MCF 10A (cell line): ENCODE data around the gene RNF5. TPM values are rescaled to one million over a fixed set of nuclear protein-coding genes. Genes with fewer than 3 reads are reported as not detected.

Source experiments
- BruUV-seq: library from RNA; stranded (reverse); fragments of 400-500 nt; replicated peaks from 2 replicates; lab custom pipeline; 2021; lab: Mats Ljungman, UMichigan
- CTCF ChIA-PET: fragments of 300-600 bp; sonication (Branson Sonifier 250); formaldehyde crosslinking; extraction: SDS; loops from one replicate; lab custom pipeline; 2021; ENCODE audit warnings: antibody characterized with exemption, inconsistent platforms; lab: Yijun Ruan, JAX
- POLR2A ChIA-PET: fragments of 300-600, 350-650 bp; sonication (Branson Sonifier 250); formaldehyde crosslinking; extraction: SDS; loops from one replicate; lab custom pipeline; 2020; ENCODE audit warnings: antibody characterized with exemption, inconsistent platforms; lab: Yijun Ruan, JAX
- DNase-seq: peaks from one replicate; pipeline ENCODE4 v3.0.0-alpha.2; 2018; ENCODE audit not compliant: unreplicated experiment
- H3K27ac Mint-ChIP-seq: one replicate; pipeline ENCODE4 v1.8.0; 2022; ENCODE audit warnings: mild to moderate bottlenecking, low read depth, mixed read lengths; ENCODE audit not compliant: unreplicated experiment
- H3K27me3 Mint-ChIP-seq: one replicate; pipeline ENCODE4 v1.8.0; 2022; ENCODE audit warnings: mixed read lengths; ENCODE audit not compliant: insufficient read depth, unreplicated experiment
- H3K36me3 Mint-ChIP-seq: one replicate; pipeline ENCODE4 v1.8.0; 2022; ENCODE audit warnings: mild to moderate bottlenecking, moderate library complexity, mixed read lengths; ENCODE audit not compliant: insufficient read depth, unreplicated experiment
- H3K4me1 Mint-ChIP-seq: one replicate; pipeline ENCODE4 v1.8.0; 2022; ENCODE audit warnings: mixed read lengths; ENCODE audit not compliant: insufficient read depth, unreplicated experiment
- H3K4me3 Mint-ChIP-seq: one replicate; pipeline ENCODE4 v1.8.0; 2022; ENCODE audit warnings: mild to moderate bottlenecking, moderate library complexity, mixed read lengths; ENCODE audit not compliant: unreplicated experiment
- H3K9me3 Mint-ChIP-seq: one replicate; pipeline ENCODE4 v1.8.0; 2022; ENCODE audit warnings: mixed read lengths; ENCODE audit not compliant: unreplicated experiment
- intact Hi-C: fragments of 100-400 bp; cut with micrococcal nuclease; formaldehyde crosslinking; loops from 2 replicates; pipeline ENCODE4 v1.14.1; 2022
- total RNA-seq: library from RNA; stranded (reverse); gene quantifications from 2 replicates; pipeline ENCODE4 v1.2.3, GENCODE V29; 2022
- TF ChIP-seq, protein P1 (sequence below): fragments of 200-600 bp; IDR thresholded peaks from one replicate; pipeline ENCODE4 v1.8.0; 2022; ENCODE audit warnings: antibody characterized with exemption, mild to moderate bottlenecking; ENCODE audit not compliant: unreplicated experiment

The RNF5 gene
- total RNA-seq, 1 experiment from 2014 or later = 28.1 TPM

DNA sequence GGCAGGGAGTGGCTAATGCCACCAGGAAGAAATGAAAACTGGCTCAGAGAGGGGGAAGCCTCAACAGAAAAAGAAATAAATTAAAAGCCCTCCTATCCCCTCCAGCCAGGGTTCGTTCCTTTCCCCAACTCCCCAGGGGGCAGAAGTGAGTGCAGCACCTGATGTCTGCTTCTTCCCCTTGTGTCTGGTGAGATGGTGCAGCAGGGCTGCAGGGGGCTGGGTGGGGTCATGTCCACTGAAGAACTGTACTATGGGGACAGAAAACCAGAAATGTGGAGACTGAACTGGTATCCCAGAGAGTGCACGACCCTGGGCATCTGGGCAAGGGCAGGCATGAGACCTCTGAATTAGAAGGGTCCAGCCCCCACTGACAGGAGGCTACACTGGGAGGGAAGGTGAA is 9.9 kb upstream of the RNF5 start:
- CTCF ChIA-PET = no interaction called here
- H3K27me3 Mint-ChIP-seq = no peaks in the 10 kb centered on the region
- no peak overlapping the region for H3K4me3 Mint-ChIP-seq
- H3K4me1 Mint-ChIP-seq = peaks cover 7% of the 10 kb centered on the region
- TF ChIP-seq, protein P1, sequence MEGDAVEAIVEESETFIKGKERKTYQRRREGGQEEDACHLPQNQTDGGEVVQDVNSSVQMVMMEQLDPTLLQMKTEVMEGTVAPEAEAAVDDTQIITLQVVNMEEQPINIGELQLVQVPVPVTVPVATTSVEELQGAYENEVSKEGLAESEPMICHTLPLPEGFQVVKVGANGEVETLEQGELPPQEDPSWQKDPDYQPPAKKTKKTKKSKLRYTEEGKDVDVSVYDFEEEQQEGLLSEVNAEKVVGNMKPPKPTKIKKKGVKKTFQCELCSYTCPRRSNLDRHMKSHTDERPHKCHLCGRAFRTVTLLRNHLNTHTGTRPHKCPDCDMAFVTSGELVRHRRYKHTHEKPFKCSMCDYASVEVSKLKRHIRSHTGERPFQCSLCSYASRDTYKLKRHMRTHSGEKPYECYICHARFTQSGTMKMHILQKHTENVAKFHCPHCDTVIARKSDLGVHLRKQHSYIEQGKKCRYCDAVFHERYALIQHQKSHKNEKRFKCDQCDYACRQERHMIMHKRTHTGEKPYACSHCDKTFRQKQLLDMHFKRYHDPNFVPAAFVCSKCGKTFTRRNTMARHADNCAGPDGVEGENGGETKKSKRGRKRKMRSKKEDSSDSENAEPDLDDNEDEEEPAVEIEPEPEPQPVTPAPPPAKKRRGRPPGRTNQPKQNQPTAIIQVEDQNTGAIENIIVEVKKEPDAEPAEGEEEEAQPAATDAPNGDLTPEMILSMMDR = no peak
- POLR2A ChIA-PET = interaction anchor here (1.2 to 1.3 kb wide), 2 partner anchors 11 to 14 kb away, joined by 3 read pairs; no protein-coding TSS in a partner anchor
- intact Hi-C loops = no loop called here
- BruUV-seq = TSS peak; percentile 61
- peaks cover 21% of the 10 kb centered on the region for H3K36me3 Mint-ChIP-seq
- no peak for DNase-seq
- H3K9me3 Mint-ChIP-seq = no peaks in the 10 kb centered on the region
- H3K27ac Mint-ChIP-seq = no peak overlapping the region

DNA sequence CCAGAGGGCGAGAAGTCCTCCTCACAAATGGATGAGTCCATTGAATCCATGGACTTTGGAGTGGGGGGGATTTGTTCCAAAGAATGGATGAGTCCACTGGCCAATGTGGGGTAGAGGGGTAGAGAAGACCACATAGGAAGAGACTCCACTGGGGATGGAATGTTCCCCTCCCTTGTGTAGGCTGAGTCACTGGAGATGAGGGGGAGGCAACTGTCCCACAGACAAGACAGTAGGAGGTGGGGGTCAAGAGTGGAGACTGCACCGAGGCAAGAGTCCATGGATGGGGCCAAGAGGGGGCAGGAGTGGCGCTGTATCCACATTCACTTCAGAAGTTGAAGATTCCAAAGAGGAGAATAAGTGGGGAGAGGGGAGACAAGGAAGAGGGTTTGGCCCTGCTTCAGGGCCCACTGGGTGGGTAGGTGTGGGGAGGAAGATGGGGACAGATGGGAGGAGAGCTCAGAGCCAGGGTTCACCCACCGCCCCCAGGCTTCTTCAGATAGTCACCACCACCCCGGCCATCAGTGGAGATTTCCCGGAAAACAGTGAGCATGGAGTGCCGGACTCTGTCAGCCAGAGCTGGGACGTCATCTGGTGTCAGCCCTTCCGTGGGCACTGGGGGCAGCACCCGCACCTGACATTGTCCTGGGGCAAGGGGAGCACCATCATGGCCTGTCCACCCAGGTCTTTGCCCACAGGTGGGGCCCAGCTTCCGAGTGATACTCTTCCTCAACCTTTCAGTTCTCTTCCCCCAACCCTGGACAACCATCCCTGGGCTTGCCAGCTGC is 9.2 kb upstream of the RNF5 start:
- intact Hi-C loops = no loop called here
- ChIA-PET POLR2A (interaction anchor here (1.3 kb wide), 1 partner anchor 14 kb away, joined by 3 read pairs; no protein-coding TSS in a partner anchor), CTCF (interaction anchor here (1.0 kb wide), 1 partner anchor 14 kb away, joined by 3 read pairs; no protein-coding TSS in a partner anchor)
- Mint-ChIP-seq H3K27me3 (no peaks in the 10 kb centered on the region), H3K4me1 (peaks cover 13% of the 10 kb centered on the region), H3K9me3 (no peaks in the 10 kb centered on the region), H3K36me3 (peaks cover 21% of the 10 kb centered on the region), H3K27ac (no peak overlapping the region), H3K4me3 (no peak overlapping the region)
- no peak for DNase-seq
- TF ChIP-seq, protein P1 = no peak
- BruUV-seq = no TSS peak

DNA sequence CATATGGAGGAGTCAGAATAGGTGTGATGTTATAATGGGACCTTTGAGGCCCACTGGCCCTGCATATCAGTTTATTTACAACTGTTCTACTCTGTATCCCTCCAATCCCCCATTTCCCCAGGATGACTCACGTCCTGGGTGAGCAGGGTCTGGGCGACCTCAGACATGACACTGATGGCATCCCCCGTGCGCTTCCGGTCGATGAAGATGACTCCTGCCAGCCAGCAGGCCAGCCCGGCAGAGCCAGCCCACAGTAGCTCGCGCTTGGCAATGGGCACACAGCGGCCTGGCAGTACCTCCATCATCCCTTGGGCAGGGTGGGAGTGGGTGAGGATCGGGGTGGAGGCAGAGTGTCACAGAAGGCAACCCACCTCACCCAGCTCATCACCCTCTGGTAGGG is 7.9 kb upstream of the RNF5 start:
- no TSS peak for BruUV-seq
- ChIA-PET CTCF (interaction anchor here (1.0 kb wide), 1 partner anchor 15 kb away, joined by 3 read pairs; no protein-coding TSS in a partner anchor), POLR2A (no interaction called here)
- no peaks in the 10 kb centered on the region for H3K27me3 Mint-ChIP-seq
- H3K36me3 Mint-ChIP-seq = peaks cover 18% of the 10 kb centered on the region
- H3K4me3 Mint-ChIP-seq = no peak overlapping the region
- H3K9me3 Mint-ChIP-seq = no peaks in the 10 kb centered on the region
- H3K4me1 Mint-ChIP-seq = peaks cover 18% of the 10 kb centered on the region
- no peak for DNase-seq
- TF ChIP-seq, protein P1 = no peak
- intact Hi-C loops = no loop called here
- H3K27ac Mint-ChIP-seq = no peak overlapping the region

DNA sequence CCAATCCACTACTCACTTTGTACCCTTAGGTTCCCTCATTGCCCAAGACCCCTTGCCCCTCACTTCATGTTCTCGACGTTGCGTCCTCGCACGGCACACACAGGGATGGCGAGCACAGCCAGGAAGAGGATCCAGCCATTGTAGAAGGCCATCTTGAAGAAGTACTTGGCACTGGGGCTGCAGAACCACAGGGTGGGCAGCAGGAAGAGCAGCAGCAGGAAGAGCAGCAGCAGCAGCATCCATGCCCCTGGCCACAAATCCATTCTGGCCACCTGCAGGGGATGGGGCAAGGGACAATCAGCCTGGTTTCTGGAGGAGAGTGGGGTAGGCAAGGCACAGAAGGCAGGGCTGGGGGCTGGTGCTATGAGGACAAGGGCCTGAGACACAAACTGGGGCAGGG is 7.0 kb upstream of the RNF5 start:
- no peak overlapping the region for H3K27ac Mint-ChIP-seq
- no TSS peak for BruUV-seq
- ChIA-PET CTCF (no interaction called here), POLR2A (no interaction called here)
- no peaks in the 10 kb centered on the region for H3K27me3 Mint-ChIP-seq
- no peak overlapping the region for H3K4me3 Mint-ChIP-seq
- peaks cover 17% of the 10 kb centered on the region for H3K36me3 Mint-ChIP-seq
- TF ChIP-seq, protein P1 = no peak
- DNase-seq = no peak
- peaks cover 20% of the 10 kb centered on the region for H3K4me1 Mint-ChIP-seq
- no peaks in the 10 kb centered on the region for H3K9me3 Mint-ChIP-seq
- intact Hi-C loops = no loop called here
